Measurements from ENCODE around the gene ENPP5.

DNA sequence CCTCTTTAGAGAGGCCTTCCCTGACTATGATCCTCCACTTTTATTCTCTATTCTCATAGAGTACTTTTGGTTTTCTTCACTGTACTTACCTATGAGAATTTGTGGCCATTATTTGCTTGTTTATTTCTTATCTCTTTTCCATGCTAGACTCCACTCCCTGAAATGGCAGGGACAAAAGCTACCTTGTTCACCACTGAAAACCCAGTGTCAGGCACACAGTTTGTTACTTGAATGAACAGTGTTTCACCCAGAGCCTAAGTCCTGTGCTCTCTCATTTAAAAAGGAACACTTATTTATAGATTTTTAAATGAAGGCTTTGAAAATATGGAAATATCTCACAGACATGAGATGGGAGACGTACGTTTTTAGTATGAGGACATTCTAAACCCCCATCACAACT is 47.7 kb upstream of the ENPP5 start:
- TF ChIP-seq, protein P1, sequence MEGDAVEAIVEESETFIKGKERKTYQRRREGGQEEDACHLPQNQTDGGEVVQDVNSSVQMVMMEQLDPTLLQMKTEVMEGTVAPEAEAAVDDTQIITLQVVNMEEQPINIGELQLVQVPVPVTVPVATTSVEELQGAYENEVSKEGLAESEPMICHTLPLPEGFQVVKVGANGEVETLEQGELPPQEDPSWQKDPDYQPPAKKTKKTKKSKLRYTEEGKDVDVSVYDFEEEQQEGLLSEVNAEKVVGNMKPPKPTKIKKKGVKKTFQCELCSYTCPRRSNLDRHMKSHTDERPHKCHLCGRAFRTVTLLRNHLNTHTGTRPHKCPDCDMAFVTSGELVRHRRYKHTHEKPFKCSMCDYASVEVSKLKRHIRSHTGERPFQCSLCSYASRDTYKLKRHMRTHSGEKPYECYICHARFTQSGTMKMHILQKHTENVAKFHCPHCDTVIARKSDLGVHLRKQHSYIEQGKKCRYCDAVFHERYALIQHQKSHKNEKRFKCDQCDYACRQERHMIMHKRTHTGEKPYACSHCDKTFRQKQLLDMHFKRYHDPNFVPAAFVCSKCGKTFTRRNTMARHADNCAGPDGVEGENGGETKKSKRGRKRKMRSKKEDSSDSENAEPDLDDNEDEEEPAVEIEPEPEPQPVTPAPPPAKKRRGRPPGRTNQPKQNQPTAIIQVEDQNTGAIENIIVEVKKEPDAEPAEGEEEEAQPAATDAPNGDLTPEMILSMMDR (IDR thresholded peaks at IDR 0.05), result no peak
- no peak for TF ChIP-seq EZH2 (IDR thresholded peaks at IDR 0.05; ENCODE audit: borderline replicate concordance, insufficient read depth, low read depth, low read length, poor library complexity, severe bottlenecking)

Data from B cell (primary cell).